GM19240 (cell line): ENCODE results near the gene UGT1A1.
"Not testable (repeated sequence)": the region's sequence is repeated elsewhere in the genome, so short reads cannot be mapped to it uniquely, and the experiment has no call there.

Source experiments
- DNase-seq: peaks from one replicate; pipeline ENCODE4 v3.0.0; 2011; ENCODE audit warnings: low spot score; ENCODE audit not compliant: insufficient read length

Gene UGT1A1

DNA sequence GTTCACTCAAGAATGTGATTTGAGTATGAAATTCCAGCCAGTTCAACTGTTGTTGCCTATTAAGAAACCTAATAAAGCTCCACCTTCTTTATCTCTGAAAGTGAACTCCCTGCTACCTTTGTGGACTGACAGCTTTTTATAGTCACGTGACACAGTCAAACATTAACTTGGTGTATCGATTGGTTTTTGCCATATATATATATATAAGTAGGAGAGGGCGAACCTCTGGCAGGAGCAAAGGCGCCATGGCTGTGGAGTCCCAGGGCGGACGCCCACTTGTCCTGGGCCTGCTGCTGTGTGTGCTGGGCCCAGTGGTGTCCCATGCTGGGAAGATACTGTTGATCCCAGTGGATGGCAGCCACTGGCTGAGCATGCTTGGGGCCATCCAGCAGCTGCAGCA, at the start of gene UGT1A1:
UGT1A1 (plus strand) TSS at position 228 of the 400 bp plus-strand sequence; CDS start at position 246, 18 bp downstream.
- DNase-seq: no peak

DNA sequence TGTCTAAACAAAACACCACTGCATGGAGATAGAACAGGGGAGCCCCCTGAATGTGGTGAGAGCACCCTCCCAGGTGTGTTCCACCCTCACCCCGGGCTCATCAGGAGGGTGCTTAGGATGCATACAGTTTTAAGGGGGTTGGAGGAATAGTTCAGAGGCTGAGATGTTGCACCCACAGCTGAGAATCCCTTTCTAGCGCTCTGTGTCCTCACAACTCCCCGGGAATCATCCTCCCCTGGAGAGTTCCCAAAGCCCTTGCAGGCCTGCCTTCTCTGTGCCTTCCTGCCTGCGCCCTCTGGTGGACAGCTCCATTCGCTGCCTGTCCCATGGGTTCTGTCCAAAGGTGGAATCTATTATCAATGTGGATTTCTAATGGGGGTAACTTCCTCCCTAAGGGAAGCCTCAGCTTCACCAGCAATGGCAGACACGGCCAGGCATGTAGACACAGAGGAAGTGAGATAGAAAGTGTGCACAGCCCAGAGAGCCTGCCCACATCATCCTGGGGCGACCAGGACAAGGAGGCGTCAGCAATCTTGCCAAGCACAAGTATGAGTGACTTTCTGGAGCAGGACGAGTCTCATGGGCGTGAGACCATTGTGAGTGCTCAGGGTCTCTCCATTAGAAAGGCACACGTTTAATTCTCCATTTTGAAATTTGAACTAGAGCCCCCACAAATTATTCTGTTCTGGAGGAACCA, 48.6 kb upstream of the UGT1A1 start:
- DNase-seq: peak; percentile 28

- DNase-seq: no peak
Observed at GRCh38 chr2:233712611-233713261, 47.3 kb upstream of the UGT1A1 start, which contains the start of gene UGT1A5. Gene UGT1A5, plus strand, starts transcription at chr2:233712907. Its CDS starts 85 bp downstream, at chr2:233712992.

- DNase-seq: no peak
Observed at GRCh38 chr2:233713262-233713615, 46.8 kb upstream of the UGT1A1 start.

DNA sequence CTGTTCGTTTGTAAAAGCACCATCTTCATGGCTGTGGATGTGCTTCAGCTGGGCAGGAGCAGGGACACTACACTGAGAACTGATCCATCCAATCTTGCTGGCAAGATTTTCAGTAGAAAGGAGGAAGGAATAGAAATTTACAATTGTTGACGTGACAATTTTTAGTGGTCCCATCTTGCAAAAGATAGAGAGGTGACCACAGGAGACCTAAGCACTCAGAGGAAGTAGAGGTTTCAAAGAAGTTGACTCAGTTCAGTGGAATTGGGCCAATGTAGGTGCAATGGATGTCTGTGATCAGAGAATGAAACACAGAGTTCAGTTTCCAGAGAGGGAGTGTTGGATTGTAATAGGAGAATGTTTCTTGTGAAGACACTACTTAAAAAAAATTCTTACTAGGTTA, 45.9 kb upstream of the UGT1A1 start:
- no peak for DNase-seq

- DNase-seq: no peak
Observed at GRCh38 chr2:233718552-233718951, 41.5 kb upstream of the UGT1A1 start, which contains the start of gene UGT1A4. Gene UGT1A4, plus strand, starts transcription at chr2:233718736. Its CDS starts 85 bp downstream, at chr2:233718821.

- no peak for DNase-seq
Observed at GRCh38 chr2:233728723-233729301, 31.3 kb upstream of the UGT1A1 start, which contains the start of gene UGT1A3. Gene UGT1A3, plus strand, starts transcription at chr2:233729042. Its CDS starts 85 bp downstream, at chr2:233729127.

DNA sequence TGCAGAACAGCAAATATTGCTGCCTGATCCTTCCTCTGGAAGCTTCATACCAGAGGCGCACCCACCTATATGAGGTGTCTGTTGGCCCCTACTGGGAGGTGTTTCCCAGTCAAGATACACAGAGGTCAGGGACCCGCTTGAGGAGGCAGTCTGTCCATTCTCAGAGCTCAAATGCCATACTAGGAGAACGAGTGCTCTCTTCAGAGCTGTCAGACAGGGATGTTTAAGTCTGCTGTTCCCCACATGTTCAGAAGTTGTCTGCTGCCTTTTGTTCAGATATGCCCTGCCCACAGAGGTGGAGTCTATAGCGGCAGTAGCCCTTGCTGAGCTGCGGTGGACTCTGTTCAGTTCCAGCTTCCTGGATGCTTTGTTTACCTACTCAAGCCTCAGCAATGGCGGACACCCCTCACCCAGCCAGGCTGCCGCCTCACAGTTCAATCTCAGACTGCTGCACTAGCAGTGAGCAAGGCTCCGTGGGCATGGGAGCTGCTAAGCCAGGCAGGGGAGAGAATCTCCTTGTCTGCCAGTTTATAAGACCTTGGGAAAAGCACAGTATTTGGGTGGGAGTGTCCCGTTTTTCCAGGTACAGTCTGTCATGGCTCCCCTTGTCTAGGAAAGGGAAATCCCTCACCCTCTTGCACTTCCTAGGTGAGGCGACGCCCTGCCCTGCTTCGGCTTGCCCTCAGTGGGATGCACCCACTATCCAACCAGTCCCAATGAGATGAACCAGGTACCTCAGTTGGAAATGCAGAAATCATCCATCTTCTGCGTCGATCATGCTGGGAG, 23.0 kb upstream of the UGT1A1 start:
- DNase-seq: not testable (repeated sequence)

- DNase-seq: no peak
Observed at GRCh38 chr2:233740870-233741269, 19.2 kb upstream of the UGT1A1 start.

DNA sequence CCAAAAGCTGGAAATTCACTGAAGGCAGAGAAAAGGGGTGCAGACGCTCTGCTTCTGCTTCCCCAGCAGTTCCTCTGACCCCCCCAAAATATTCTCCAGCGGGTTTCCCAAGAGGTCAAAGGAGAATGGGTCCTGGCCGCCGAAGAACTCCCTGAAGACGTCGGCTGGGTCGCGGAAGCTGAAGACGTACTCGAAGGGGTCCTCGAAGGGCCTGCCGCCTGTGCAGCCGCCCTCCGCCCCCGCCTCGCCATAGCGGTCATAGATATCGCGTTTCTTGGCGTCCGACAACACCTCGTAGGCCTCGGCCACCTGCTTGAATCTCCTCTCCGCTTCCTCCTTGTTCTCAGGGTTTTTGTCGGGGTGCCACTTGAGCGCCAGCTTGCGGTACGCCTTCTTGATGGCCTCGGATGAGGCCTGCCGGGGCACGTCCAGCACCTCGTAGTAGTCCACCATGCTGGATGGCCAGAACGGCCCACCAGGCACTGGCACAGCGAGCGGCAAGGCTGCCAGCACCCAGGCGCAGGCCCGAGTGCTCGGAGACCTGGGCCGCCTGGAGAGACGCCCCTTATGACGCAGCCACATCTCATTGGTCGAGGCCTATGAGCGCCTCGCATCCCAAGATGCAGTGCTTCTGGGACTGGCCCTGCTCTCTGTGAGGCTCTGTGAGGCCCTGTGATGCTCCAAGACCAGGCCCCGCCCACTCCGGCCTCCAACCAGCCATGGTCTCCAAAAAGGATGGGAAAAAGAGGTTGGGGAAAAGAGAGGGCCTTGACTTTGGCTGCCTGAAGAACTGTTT, 16.4 kb upstream of the UGT1A1 start:
- no peak for DNase-seq

DNA sequence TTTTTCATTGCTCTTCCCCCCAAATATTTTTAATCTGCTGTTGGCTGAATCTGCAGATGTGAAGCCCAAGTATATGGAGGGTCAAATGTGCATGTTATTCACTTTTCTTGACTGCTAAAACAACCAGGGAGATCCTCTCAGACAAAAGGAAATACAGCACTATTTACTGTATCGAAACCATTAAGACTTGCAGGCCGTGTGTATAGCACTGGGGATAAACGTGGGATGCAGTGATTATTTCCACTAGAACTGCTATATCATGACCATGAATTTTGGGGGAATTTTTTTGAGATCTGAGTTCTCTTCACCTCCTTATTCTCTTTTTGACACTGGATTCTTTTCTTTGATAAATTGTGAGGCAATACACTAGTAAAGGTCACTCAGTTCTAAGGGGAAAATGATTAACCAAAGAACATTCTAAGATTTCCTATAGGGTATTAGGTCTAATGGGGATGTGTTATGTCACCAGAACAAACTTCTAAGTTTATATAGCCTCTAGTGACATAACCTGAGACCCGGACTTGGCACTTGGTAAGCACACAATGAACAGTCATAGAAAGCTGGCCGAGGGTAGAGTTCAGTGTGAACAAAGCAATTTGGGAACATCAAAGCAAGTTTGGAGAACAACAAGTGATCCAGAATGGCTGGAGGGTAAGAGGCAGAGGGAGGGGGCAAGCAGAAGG, 14.9 kb upstream of the UGT1A1 start:
- no peak for DNase-seq

- DNase-seq: not testable (repeated sequence)
Observed at GRCh38 chr2:233745838-233746237, 14.2 kb upstream of the UGT1A1 start.

GRCh38 chr2:233746475-233747282, 13.4 kb upstream of the UGT1A1 start:
- DNase-seq: no peak

- no peak for DNase-seq
Observed at GRCh38 chr2:233747283-233747544, 12.9 kb upstream of the UGT1A1 start.

DNA sequence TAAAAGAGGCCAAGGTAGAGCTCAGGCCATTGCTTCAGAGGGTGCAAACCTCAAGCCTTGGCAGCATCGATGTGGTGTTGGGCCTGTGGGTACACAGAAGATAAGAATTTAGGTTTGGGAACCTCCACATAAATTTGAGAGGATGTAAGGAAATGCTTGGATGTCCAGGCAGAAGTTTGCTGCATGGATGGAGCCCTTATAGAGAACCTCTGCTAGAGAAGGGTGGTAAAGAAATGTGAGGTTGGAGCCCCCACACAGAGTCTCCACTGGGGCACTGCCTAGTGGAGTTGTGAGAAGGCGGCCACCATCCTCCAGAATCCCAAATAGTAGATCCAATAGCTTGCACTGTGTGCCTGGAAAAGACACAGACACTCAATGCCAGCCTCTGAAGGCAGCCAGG, 9.4 kb upstream of the UGT1A1 start:
- not testable (repeated sequence) for DNase-seq

DNA sequence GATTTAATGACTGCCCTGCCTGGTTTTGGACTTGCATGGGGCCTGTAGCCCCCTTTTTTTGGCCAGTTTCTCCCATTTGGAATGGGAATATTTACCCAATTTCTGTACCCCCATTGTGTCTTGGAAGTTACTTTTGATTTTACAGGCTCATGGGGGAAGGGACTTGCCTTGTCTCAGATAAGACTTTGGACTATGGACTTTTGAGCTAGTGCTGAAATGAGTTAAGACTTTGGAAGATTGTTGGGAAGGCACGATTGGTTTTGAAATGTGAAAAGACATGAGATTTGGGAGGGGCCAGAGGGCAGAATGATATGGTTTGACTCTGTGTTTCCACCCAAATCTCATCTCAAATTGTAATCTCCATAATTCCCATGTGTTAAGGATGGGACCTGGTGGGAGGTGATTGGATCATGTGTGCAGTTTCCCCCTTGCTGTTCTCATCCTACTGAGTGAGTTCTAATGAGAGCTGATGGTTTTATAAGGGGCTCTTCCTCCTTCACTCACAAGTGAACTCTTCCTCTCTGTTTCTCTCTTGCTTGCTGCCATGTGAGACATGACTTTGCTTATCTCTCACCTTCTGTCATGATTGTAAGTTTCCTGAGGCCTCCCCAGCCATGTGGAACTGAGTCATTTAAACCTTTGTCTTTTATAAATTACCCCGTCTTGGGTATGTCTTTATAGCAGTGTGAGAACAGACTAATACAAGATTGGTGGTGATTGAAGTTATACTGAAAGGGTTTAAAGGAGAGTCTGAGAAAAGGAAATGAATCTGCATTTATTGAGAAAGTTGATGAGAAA, 8.7 kb upstream of the UGT1A1 start:
- not testable (repeated sequence) for DNase-seq

DNA sequence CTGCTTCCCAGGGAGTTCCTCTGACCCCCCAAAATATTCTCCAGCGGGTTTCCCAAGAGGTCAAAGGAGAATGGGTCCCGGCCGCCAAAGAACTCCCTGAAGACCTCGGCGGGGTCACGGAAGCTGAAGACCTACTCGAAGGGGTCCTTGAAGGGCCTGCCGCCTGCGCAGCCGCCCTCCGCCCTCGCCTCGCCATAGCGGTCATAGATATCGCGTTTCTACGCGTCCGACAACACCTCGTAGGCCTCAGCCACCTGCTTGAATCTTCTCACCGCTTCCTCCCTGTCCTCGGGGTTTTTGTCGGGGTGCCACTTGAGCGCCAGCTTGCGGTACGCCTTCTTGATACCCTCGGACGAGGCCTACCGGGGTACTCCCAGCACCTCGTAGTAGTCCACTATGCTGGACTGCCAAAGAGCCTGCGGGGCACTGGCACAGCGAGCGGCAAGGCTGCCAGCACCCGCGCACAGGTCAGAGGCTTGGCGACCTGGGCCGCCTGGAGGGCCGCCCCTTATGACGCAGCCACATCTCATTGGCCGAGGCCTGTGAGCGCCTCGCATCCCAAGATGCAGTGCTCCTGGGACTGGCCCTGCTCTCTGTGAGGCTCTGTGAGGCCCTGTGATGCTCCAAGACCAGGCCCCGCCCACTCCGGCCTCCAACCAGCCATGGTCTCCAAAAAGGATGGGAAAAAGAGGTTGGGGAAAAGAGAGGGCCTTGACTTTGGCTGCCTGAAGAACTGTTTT, 5.0 kb upstream of the UGT1A1 start:
- DNase-seq: no peak

DNA sequence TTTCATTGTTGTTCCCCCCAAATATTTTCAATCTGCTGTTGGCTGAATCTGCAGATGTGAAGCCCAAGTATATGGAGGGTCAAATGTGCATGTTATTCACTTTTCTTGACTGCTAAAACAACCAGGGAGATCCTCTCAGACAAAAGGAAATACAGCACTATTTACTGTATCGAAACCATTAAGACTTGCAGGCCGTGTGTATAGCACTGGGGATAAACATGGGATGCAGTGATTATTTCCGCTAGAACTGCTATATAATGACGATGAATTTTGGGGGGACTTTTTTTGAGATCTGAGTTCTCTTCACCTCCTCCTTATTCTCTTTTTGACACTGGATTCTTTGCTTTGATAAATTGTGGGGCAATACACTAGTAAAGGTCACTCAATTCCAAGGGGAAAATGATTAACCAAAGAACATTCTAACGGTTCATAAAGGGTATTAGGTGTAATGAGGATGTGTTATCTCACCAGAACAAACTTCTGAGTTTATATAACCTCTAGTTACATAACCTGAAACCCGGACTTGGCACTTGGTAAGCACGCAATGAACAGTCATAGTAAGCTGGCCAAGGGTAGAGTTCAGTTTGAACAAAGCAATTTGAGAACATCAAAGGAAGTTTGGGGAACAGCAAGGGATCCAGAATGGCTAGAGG, 3.5 kb upstream of the UGT1A1 start:
- DNase-seq: no peak
